Measurements from ENCODE around the gene TTLL7.
"Not testable (repeated sequence)": the region's sequence is repeated elsewhere in the genome, so short reads cannot be mapped to it uniquely, and the experiment has no call there.

DNA sequence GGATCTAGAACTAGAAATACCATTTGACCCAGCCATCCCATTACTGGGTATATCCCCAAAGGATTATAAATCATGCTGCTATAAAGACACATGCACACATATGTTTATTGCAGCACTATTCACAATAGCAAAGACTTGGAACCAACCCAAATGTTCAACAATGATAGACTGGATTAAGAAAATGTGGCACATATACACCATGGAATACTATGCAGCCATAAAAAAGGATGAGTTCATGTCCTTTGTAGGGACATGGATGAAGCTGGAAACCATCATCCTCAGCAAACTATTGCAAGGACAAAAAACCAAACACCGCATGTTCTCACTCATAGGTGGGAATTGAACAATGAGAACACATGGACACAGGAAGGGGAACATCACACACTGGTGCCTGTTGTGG is 82.8 kb downstream of the TTLL7 start:
- not testable (repeated sequence) for TF ChIP-seq POLR2A, POLR2AphosphoS5 (IDR thresholded peaks at IDR 0.05)
